ENCODE results near the gene FAM227A.

Gene FAM227A

GRCh38 chr22:38566726-38567504 is 89.3 kb downstream of the FAM227A start:
- FAIRE-seq (no peak), DNase-seq (ENCODE audit: insufficient read length, low spot score) (no peak)
- TF ChIP-seq POLR2A (IDR thresholded peaks at IDR 0.05; ENCODE audit: low read depth, low read length): no peak

- DNase-seq (ENCODE audit: insufficient read length, low spot score) (no peak), FAIRE-seq (no peak)
- no peak for TF ChIP-seq POLR2A (IDR thresholded peaks at IDR 0.05; ENCODE audit: low read depth, low read length)
Observed at GRCh38 chr22:38565441-38565840, 90.8 kb downstream of the FAM227A start.

DNA sequence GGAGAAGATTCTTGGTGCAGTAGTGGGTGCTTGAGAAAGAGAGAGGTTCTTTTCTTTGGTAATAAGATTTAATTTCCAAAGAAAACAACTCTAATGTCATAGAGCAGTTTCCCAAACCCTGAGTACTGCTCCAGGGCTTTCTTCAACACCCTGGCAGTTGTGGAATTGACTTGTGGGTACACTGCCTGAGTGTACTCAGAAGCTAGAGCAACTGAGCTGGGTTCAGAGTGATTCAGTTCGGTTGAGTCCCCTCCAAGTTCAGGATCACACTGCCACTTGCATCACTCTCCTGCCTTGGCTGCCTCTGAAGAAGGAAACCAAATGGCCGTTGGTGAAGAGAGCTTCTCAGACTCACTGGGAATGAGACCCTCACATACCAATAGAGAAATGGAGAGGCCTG is 91.5 kb downstream of the FAM227A start:
- DNase-seq (ENCODE audit: insufficient read length, low spot score) (no peak), FAIRE-seq (no peak)
- TF ChIP-seq POLR2A (IDR thresholded peaks at IDR 0.05; ENCODE audit: low read depth, low read length): no peak

- FAIRE-seq: no peak
- no peak for TF ChIP-seq POLR2A (IDR thresholded peaks at IDR 0.05; ENCODE audit: low read depth, low read length)
- no peak for DNase-seq (ENCODE audit: insufficient read length, low spot score)
Observed at GRCh38 chr22:38554281-38554680, 101.9 kb downstream of the FAM227A start.

DNA sequence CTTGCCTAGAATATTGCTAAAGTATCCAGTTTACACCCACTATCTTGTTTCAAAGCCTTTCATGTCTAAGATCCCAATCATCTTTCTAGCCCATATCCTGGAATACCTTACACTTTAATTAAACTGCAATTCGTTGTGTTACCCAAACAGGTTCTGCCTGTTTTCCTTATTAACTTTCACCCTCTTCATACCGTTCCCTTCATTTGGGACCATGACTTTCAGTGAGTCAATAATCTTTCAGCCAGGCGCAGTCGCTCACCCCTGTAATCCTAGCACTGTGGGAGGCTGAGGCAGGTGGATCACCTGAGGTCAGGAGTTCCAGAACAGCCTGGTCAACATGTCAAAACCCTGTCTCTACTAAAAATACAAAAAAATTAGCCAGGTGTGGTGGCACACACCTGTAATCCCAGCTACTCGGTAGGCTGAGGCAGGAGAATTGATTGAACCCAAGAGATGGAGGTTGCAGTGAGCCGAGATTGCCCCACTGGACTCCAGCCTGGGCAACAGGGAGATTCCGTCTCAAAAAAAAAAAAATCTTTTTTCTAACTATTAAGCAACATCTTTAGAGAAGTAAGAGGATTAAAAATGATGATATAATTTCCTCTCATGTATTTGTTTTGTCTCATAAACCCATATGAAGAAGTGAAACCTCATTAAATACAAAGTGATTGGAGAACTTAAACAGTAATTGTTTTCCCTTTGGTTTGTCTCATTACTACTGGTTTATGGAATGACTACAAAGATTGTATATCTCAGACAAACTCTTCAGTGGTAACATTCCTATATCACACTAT is 106.9 kb downstream of the FAM227A start:
- no peak for DNase-seq (ENCODE audit: insufficient read length, low spot score)
- no peak for TF ChIP-seq POLR2A (IDR thresholded peaks at IDR 0.05; ENCODE audit: low read depth, low read length)
- FAIRE-seq: no peak

DNA sequence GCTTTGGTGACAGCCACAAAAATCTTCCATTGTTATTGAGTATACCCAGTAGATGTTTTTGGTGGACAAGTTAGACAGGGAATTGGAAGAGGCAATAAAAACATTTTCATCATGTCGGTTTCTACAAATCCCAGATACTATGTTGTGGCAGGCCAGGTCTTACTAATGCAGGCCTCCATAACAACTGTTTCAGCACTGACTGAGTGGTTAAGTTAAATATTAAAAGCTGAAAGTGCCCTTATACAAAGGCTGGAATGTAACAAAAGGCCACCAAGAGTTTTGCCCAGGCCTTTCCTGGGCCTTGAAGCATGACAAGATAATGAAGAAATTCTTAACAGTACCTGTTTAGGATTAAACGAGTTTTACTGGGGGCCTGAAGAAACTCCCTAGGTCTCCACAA is 115.5 kb downstream of the FAM227A start:
- no peak for TF ChIP-seq POLR2A (IDR thresholded peaks at IDR 0.05; ENCODE audit: low read depth, low read length)
- DNase-seq (ENCODE audit: insufficient read length, low spot score) (no peak), FAIRE-seq (no peak)

GRCh38 chr22:38531251-38531938 is 124.8 kb downstream of the FAM227A start:
- no peak for DNase-seq (ENCODE audit: insufficient read length, low spot score)
- TF ChIP-seq POLR2A (IDR thresholded peaks at IDR 0.05; ENCODE audit: low read depth, low read length): no peak
- no peak for FAIRE-seq

Data from H54 (cell line).